ENCODE results near the gene ASTN1. TPM values are rescaled to one million over a fixed set of nuclear protein-coding genes. Genes with fewer than 3 reads are reported as not detected.

The ASTN1 gene
- total and polyA plus RNA-seq, 2 of the 4 experiments (the other 2 are of a cell fraction) = under 0.01 to 0.07 TPM

- in situ Hi-C loops (cut with MboI; ENCODE audit: low sequenced_read_pairs) = no loop called here
- no CpG with 5 or more reads among the region's 12 CpGs for WGBS, 2 experiments (ENCODE audit: extremely low coverage in 2 of 2, insufficient read length in 1 of 2)
- Histone ChIP-seq H3K4me2 (ENCODE audit: low read depth, low read length) (no peak overlapping the region), H3K79me1 (ENCODE audit: low read depth in 1 of 2, low read length in 2 of 2) (no peaks in the 10 kb centered on the region), H3K36me3 (ENCODE audit: control insufficient read depth, insufficient read depth, low read length) (no peaks in the 10 kb centered on the region), H2BK5ac (ENCODE audit: low read depth, low read length, poor library complexity, severe bottlenecking) (no peak overlapping the region), H4K5ac (ENCODE audit: low read depth, low read length) (no peak overlapping the region), H3K56ac (ENCODE audit: extremely low read depth, insufficient read depth, low read length) (no peak overlapping the region), H2BK15ac (ENCODE audit: low read depth, low read length) (no peak overlapping the region), H3K4me3 (ENCODE audit: insufficient read depth, low read depth, low read length) (no peak overlapping the region), H4K91ac (ENCODE audit: insufficient read depth, low read depth, low read length) (no peak overlapping the region), H2BK120ac (ENCODE audit: low read depth, low read length) (no peak overlapping the region), H3K4ac (ENCODE audit: low read depth, low read length) (no peak overlapping the region), H3K9me1 (ENCODE audit: insufficient read depth, low read length) (no peaks in the 10 kb centered on the region), H3K9me3 (ENCODE audit: control insufficient read depth, insufficient read depth, low read length) (no peaks in the 10 kb centered on the region), H3K4me1 (ENCODE audit: control insufficient read depth, insufficient read depth, low read length) (no peaks in the 10 kb centered on the region), H2AK5ac (ENCODE audit: low read depth, low read length) (no peak overlapping the region), H3K18ac (ENCODE audit: low read depth, low read length) (no peak overlapping the region), H2AFZ (replicated peaks; ENCODE audit: low read length, poor library complexity) (no peak overlapping the region), H3K27me3 (ENCODE audit: control insufficient read depth, insufficient read depth, low read length) (no peaks in the 10 kb centered on the region), H4K8ac (ENCODE audit: low read depth in 2 of 2, low read length in 2 of 2) (no peak overlapping the region), H3K23ac (ENCODE audit: low read depth, low read length) (no peak overlapping the region), H2AK9ac (replicated peaks; ENCODE audit: low read depth, low read length, poor library complexity) (no peak overlapping the region), H4K20me1 (ENCODE audit: insufficient read depth, low read length) (no peaks in the 10 kb centered on the region), H3K9ac (ENCODE audit: low read depth, low read length) (no peak overlapping the region), H2BK20ac (ENCODE audit: low read depth, low read length) (no peak overlapping the region), H3K27ac (ENCODE audit: insufficient read depth, low read length) (no peak overlapping the region), H3K14ac (replicated peaks; ENCODE audit: low read depth, low read length) (no peak overlapping the region)
- intact Hi-C loops (cut with micrococcal nuclease) = no loop called here
- dilution Hi-C loops (cut with HindIII; ENCODE audit: low sequenced_read_pairs, unreplicated experiment) = no loop called here
- no peak for TF ChIP-seq CEBPB (IDR thresholded peaks at IDR 0.05; ENCODE audit: low read depth, low read length)
- no peak for TF ChIP-seq ELK1 (IDR thresholded peaks at IDR 0.05; ENCODE audit: borderline replicate concordance, low read depth, low read length)
- TF ChIP-seq RAD21 (IDR thresholded peaks at IDR 0.05; ENCODE audit: low read length) = no peak
- no peak for TF ChIP-seq CTCF (conservative IDR thresholded peaks at IDR 0.05; ENCODE audit: low read depth, low read length)
- no peak for TF ChIP-seq CHD1 (IDR thresholded peaks at IDR 0.05; ENCODE audit: low read depth, low read length)
- no peak for TF ChIP-seq SMC3 (IDR thresholded peaks at IDR 0.05; ENCODE audit: low read depth, low read length)
- no peak for TF ChIP-seq FOS (IDR thresholded peaks at IDR 0.05; ENCODE audit: low read depth, low read length)
- no peak for TF ChIP-seq RCOR1 (IDR thresholded peaks at IDR 0.05; ENCODE audit: insufficient replicate concordance, low read length)
- no peak for TF ChIP-seq RFX5 (IDR thresholded peaks at IDR 0.05; ENCODE audit: low read depth, low read length)
- no peak for TF ChIP-seq USF2 (IDR thresholded peaks at IDR 0.05; ENCODE audit: low read depth, low read length)
- TF ChIP-seq MAZ (IDR thresholded peaks at IDR 0.05; ENCODE audit: borderline replicate concordance, low read depth, low read length) = no peak
- TF ChIP-seq POLR2A (IDR thresholded peaks at IDR 0.05; ENCODE audit: low read depth, low read length) = no peak
- TF ChIP-seq NFE2L2 (IDR thresholded peaks at IDR 0.05; ENCODE audit: low read depth, low read length) = no peak
- TF ChIP-seq MAFK (IDR thresholded peaks at IDR 0.05; ENCODE audit: low read depth, low read length) = no peak
- no peak for TF ChIP-seq BHLHE40 (IDR thresholded peaks at IDR 0.05; ENCODE audit: low read depth, low read length)
- TF ChIP-seq MXI1 (IDR thresholded peaks at IDR 0.05; ENCODE audit: borderline replicate concordance, low read depth, low read length) = no peak
- no TSS peak for BruUV-seq (replicated peaks)
- ChIA-PET POLR2A (ENCODE audit: unreplicated experiment) (no interaction called here), CTCF (no interaction called here)
- DNase-seq (no peak), ATAC-seq (ENCODE audit: low read depth) (no peak)
Measured at GRCh38 chr1:177017287-177017852, 147.1 kb downstream of the ASTN1 start.

Measured in IMR-90 (cell line).